GM18870 (cell line): Measurements from ENCODE around the gene POLR3A.
"Not testable (repeated sequence)": the region's sequence is repeated elsewhere in the genome, so short reads cannot be mapped to it uniquely, and the experiment has no call there.

Experiments
- ATAC-seq: cut with Tn5 transposase; IDR thresholded peaks from one replicate; pipeline ENCODE4 v1.9.1; 2021; ENCODE audit warnings: moderate library complexity; ENCODE audit not compliant: unreplicated experiment

POLR3A gene

GRCh38 chr10:78025685-78026364 is 3.5 kb downstream of the POLR3A start:
- ATAC-seq, result no peak

- ATAC-seq, result no peak
These were observed 5.6 kb downstream of the POLR3A start for GRCh38 chr10:78023741-78024140.

- no peak for ATAC-seq
These were observed 8.1 kb downstream of the POLR3A start for GRCh38 chr10:78021201-78021600.

GRCh38 chr10:78019264-78019663 is 10.1 kb downstream of the POLR3A start:
- no peak for ATAC-seq

- no peak for ATAC-seq
These were observed 11.5 kb downstream of the POLR3A start for GRCh38 chr10:78017856-78018255.

GRCh38 chr10:78015546-78015945 is 13.8 kb downstream of the POLR3A start:
- ATAC-seq, result no peak

GRCh38 chr10:78013564-78013963 is 15.8 kb downstream of the POLR3A start:
- no peak for ATAC-seq

GRCh38 chr10:78011065-78011464 is 18.2 kb downstream of the POLR3A start:
- no peak for ATAC-seq

GRCh38 chr10:78010278-78010677 is 19.0 kb downstream of the POLR3A start:
- no peak for ATAC-seq

- ATAC-seq, result no peak
These were observed 19.7 kb downstream of the POLR3A start for GRCh38 chr10:78009662-78010061.

GRCh38 chr10:78007172-78007571 is 22.1 kb downstream of the POLR3A start:
- ATAC-seq, result no peak

- no peak for ATAC-seq
These were observed 24.9 kb downstream of the POLR3A start for GRCh38 chr10:78004215-78005026.

GRCh38 chr10:78002541-78003288 is 26.6 kb downstream of the POLR3A start:
- ATAC-seq, result no peak

- no peak for ATAC-seq
These were observed 28.3 kb downstream of the POLR3A start for GRCh38 chr10:78000956-78001472.

GRCh38 chr10:78000206-78000605 is 29.1 kb downstream of the POLR3A start:
- no peak for ATAC-seq

- not testable (repeated sequence) for ATAC-seq
These were observed 30.5 kb downstream of the POLR3A start for GRCh38 chr10:77998780-77999179.

GRCh38 chr10:77993620-77994019 is 35.7 kb downstream of the POLR3A start:
- ATAC-seq, result no peak

GRCh38 chr10:77989081-77989724 is 40.1 kb downstream of the POLR3A start:
- ATAC-seq, result no peak

- ATAC-seq, result no peak
These were observed 41.6 kb downstream of the POLR3A start for GRCh38 chr10:77987671-77988255.

GRCh38 chr10:77984986-77985385 is 44.3 kb downstream of the POLR3A start:
- no peak for ATAC-seq
